ENCODE results near the gene PDK1.

Gene PDK1

DNA sequence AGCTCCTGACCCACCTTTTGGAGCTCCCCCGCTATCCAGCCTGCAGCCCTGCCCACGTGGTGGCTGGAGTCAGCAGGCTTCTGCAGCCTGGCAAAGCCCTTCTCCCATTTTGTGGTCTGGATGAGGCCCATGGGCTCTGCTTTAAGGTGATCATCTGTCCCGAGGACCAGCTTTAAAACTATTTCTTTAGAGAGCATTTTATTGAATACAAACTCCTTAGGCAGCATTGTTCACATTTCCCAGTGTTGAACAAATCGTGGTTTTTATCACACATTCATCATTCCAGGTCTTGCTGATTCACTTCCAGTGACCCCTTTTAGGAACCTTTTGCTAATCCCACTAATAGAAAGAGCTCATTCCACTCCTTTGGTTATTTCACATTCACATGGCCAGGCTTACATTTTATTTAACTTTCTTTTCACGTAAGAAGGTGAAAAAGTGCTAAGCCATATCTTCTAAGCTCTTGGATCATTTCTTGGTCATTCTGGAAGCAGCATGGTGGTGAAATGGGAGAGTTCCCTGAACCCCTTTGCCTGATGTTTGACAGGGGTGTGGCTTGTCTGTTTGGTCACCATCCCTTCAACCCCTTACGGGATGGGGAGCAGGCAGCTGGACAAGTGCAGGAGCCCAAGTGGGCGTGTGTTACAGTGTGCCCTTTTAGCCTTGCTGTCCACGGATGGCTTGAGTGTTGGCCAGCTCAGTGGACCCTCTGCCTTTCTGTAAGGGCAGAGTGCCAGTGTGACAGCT lies 99.4 kb downstream of the PDK1 start:
- no peak for FAIRE-seq

DNA sequence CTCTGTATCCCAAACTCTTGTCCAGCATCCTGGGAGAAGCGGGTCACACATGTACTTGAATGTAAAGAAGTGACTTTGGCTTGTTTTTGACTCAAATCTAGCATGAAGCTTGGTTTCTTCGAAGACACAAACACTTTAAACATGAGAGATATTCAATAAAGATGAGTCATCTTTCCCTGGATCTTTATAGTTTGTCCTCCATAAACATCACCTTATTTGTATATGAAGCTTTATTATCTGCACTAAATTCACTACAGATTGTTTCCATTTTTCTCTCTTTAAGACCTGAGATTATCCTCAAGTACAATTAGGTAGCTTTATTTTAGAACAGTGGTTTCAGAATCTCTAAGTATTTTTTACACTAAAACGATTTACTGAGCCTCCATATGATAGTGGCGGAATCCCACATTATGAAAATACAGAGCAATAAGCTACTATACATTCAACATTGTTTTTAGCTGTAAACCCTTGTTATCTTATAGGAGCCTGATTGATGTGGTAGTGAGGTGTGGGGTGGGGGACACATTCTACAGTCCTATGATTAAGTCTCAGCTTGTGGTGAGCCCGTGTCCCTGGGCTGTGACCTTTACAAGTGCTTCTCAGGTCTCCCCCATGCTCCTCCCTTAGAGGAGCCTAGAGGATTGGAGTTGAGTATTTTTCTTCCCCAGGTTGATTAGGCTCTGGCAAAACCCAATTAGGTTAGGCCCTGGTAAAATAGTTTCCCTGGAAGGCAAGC lies 100.1 kb downstream of the PDK1 start:
- no peak for FAIRE-seq
